BLaER1 (cell line): ENCODE measurements around the gene HDGFL3.
A peak's percentile ranks its signal among the peaks of the same experiment; 100 is the strongest.
"Not testable (repeated sequence)": the region's sequence is repeated elsewhere in the genome, so short reads cannot be mapped to it uniquely, and the experiment has no call there.

ENCODE experiments used
- H3K27ac ChIP-seq: shearing (Covaris generic); formaldehyde crosslinking; 2 replicates; pipeline ENCODE4 v1.8.1; 2022
- H3K27me3 ChIP-seq: shearing (Covaris generic); formaldehyde crosslinking; 2 replicates; pipeline ENCODE4 v1.8.1; 2022
- H3K36me3 ChIP-seq: shearing (Covaris generic); formaldehyde crosslinking; 2 replicates; pipeline ENCODE4 v1.8.1; 2022
- H3K4me1 ChIP-seq: shearing (Covaris generic); formaldehyde crosslinking; 2 replicates; pipeline ENCODE4 v1.8.1; 2022
- H3K4me2 ChIP-seq: shearing (Covaris generic); formaldehyde crosslinking; 2 replicates; pipeline ENCODE4 v1.8.1; 2022
- H3K4me3 ChIP-seq: shearing (Covaris generic); formaldehyde crosslinking; 2 replicates; pipeline ENCODE4 v1.8.1; 2022
- H3K9ac ChIP-seq: shearing (Covaris generic); formaldehyde crosslinking; 2 replicates; pipeline ENCODE4 v1.8.1; 2022
- H3K9me3 ChIP-seq: shearing (Covaris generic); formaldehyde crosslinking; 2 replicates; pipeline ENCODE4 v1.8.1; 2022
- H4K20me1 ChIP-seq: shearing (Covaris generic); formaldehyde crosslinking; 2 replicates; pipeline ENCODE4 v1.8.1; 2022
- Cebpa-rat ChIP-seq: shearing (Covaris generic); IDR thresholded peaks from 2 replicates; pipeline ENCODE4 v1.8.1; 2022

The HDGFL3 gene

GRCh38 chr15:83094583-83094982 is 113.0 kb downstream of the HDGFL3 start:
- Histone ChIP-seq H3K4me2 (no peak overlapping the region), H3K27ac (no peak overlapping the region), H3K36me3 (no peaks in the 10 kb centered on the region), H3K27me3 (no peaks in the 10 kb centered on the region), H3K4me3 (no peak overlapping the region), H3K9ac (no peak overlapping the region), H3K9me3 (no peaks in the 10 kb centered on the region; the same call in 1 of the 2 replicates), H4K20me1 (no peaks in the 10 kb centered on the region), H3K4me1 (peaks cover 12% of the 10 kb centered on the region)
- no peak for TF ChIP-seq Cebpa-rat

- Histone ChIP-seq H3K9me3 (no peaks in the 10 kb centered on the region; the same call in 1 of the 2 replicates), H4K20me1 (no peaks in the 10 kb centered on the region), H3K4me3 (no peak overlapping the region), H3K4me2 (peak overlapping the region; percentile 49), H3K4me1 (peaks cover 12% of the 10 kb centered on the region), H3K27ac (peak overlapping the region; percentile 51; the same call in 1 of the 2 replicates), H3K36me3 (no peaks in the 10 kb centered on the region), H3K9ac (no peak overlapping the region), H3K27me3 (no peaks in the 10 kb centered on the region)
- TF ChIP-seq Cebpa-rat = no peak
Observed at GRCh38 chr15:83092309-83092976, 115.2 kb downstream of the HDGFL3 start.

GRCh38 chr15:83091965-83092308 is 115.7 kb downstream of the HDGFL3 start:
- H3K4me3 ChIP-seq, H3K9me3 ChIP-seq, H3K36me3 ChIP-seq, H3K9ac ChIP-seq, H4K20me1 ChIP-seq, H3K27me3 ChIP-seq: not testable (repeated sequence)
- H3K4me2 ChIP-seq = peak overlapping the region; percentile 49
- H3K4me1 ChIP-seq = peaks cover 12% of the 10 kb centered on the region
- H3K27ac ChIP-seq = peak overlapping the region; percentile 51; the same call in 1 of the 2 replicates

GRCh38 chr15:83090465-83090864 is 117.2 kb downstream of the HDGFL3 start:
- Histone ChIP-seq H3K4me2 (no peak overlapping the region), H3K9ac (no peak overlapping the region), H3K4me1 (peaks cover 12% of the 10 kb centered on the region), H3K27me3 (no peaks in the 10 kb centered on the region), H3K4me3 (no peak overlapping the region), H3K27ac (no peak overlapping the region), H3K36me3 (no peaks in the 10 kb centered on the region), H4K20me1 (no peaks in the 10 kb centered on the region), H3K9me3 (no peaks in the 10 kb centered on the region)
- TF ChIP-seq Cebpa-rat = no peak

GRCh38 chr15:83088876-83089275 is 118.7 kb downstream of the HDGFL3 start:
- Histone ChIP-seq H3K4me2 (no peak overlapping the region), H3K27me3 (no peaks in the 10 kb centered on the region), H3K4me1 (peaks cover 12% of the 10 kb centered on the region), H3K9me3 (no peaks in the 10 kb centered on the region), H3K4me3 (no peak overlapping the region), H3K27ac (no peak overlapping the region), H3K9ac (no peak overlapping the region), H3K36me3 (no peaks in the 10 kb centered on the region), H4K20me1 (no peaks in the 10 kb centered on the region)
- no peak for TF ChIP-seq Cebpa-rat

GRCh38 chr15:83087576-83087975 is 120.0 kb downstream of the HDGFL3 start:
- H3K27me3 ChIP-seq = no peaks in the 10 kb centered on the region
- H3K27ac ChIP-seq = no peak overlapping the region
- H3K9ac ChIP-seq = no peak overlapping the region
- H3K36me3 ChIP-seq = no peaks in the 10 kb centered on the region
- peaks cover 8% of the 10 kb centered on the region for H3K4me1 ChIP-seq
- TF ChIP-seq Cebpa-rat = no peak
- no peaks in the 10 kb centered on the region for H4K20me1 ChIP-seq
- H3K4me2 ChIP-seq = no peak overlapping the region
- no peaks in the 10 kb centered on the region for H3K9me3 ChIP-seq
- no peak overlapping the region for H3K4me3 ChIP-seq

GRCh38 chr15:83085864-83086552 is 121.6 kb downstream of the HDGFL3 start:
- H3K4me1 ChIP-seq, H3K4me3 ChIP-seq, H3K9ac ChIP-seq, H3K27me3 ChIP-seq, H3K9me3 ChIP-seq, H3K27ac ChIP-seq, H3K36me3 ChIP-seq, H3K4me2 ChIP-seq, H4K20me1 ChIP-seq: not testable (repeated sequence)

- not testable (repeated sequence) for H3K4me2 ChIP-seq, H3K9ac ChIP-seq, H3K4me1 ChIP-seq, H3K9me3 ChIP-seq, H3K36me3 ChIP-seq, H3K4me3 ChIP-seq, H3K27ac ChIP-seq, H4K20me1 ChIP-seq, H3K27me3 ChIP-seq
Observed at GRCh38 chr15:83085461-83085860, 122.2 kb downstream of the HDGFL3 start.

GRCh38 chr15:83082730-83083386 is 124.8 kb downstream of the HDGFL3 start:
- no peak for TF ChIP-seq Cebpa-rat
- Histone ChIP-seq H3K36me3 (no peaks in the 10 kb centered on the region), H3K4me2 (no peak overlapping the region)

GRCh38 chr15:83081256-83082014 is 126.2 kb downstream of the HDGFL3 start:
- no peaks in the 10 kb centered on the region for H3K36me3 ChIP-seq
- no peaks in the 10 kb centered on the region for H3K9me3 ChIP-seq
- H3K9ac ChIP-seq = no peak overlapping the region
- H3K4me2 ChIP-seq = no peak overlapping the region
- H3K27ac ChIP-seq = no peak overlapping the region
- no peaks in the 10 kb centered on the region for H4K20me1 ChIP-seq
- no peak overlapping the region for H3K4me3 ChIP-seq
- no peak for TF ChIP-seq Cebpa-rat
- H3K27me3 ChIP-seq = no peaks in the 10 kb centered on the region
- H3K4me1 ChIP-seq = no peaks in the 10 kb centered on the region

More at GRCh38 chr15:83082730-83083386, 124.8 kb downstream of the HDGFL3 start:
- H3K27ac ChIP-seq = no peak overlapping the region
- H3K4me3 ChIP-seq = no peak overlapping the region
- no peaks in the 10 kb centered on the region for H3K9me3 ChIP-seq
- H3K9ac ChIP-seq = no peak overlapping the region
- H3K4me1 ChIP-seq = no peaks in the 10 kb centered on the region
- no peaks in the 10 kb centered on the region for H4K20me1 ChIP-seq
- no peaks in the 10 kb centered on the region for H3K27me3 ChIP-seq
